Measurements from ENCODE around the gene ADGRL3. TPM values are rescaled to one million over a fixed set of nuclear protein-coding genes. Genes with fewer than 3 reads are reported as not detected.
"Not testable (repeated sequence)": the region's sequence is repeated elsewhere in the genome, so short reads cannot be mapped to it uniquely, and the experiment has no call there.

Gene ADGRL3
- total RNA-seq, 1 donor from 2014 or later = 0.33 TPM

- ATAC-seq = no peak
- DNase-seq (ENCODE audit: low spot score) = no peak
Observed at GRCh38 chr4:61468024-61468720, 268.0 kb downstream of the ADGRL3 start.

- no peak for ATAC-seq
- DNase-seq (ENCODE audit: low spot score) = no peak
Observed at GRCh38 chr4:61473306-61473705, 273.2 kb downstream of the ADGRL3 start.

- no peak for DNase-seq (ENCODE audit: low spot score)
- ATAC-seq = no peak
Observed at GRCh38 chr4:61478340-61478739, 278.2 kb downstream of the ADGRL3 start.

GRCh38 chr4:61485056-61485455, 284.9 kb downstream of the ADGRL3 start:
- no peak for ATAC-seq
- DNase-seq (ENCODE audit: low spot score) = no peak

- ATAC-seq (no peak), DNase-seq (ENCODE audit: low spot score) (no peak)
Observed at GRCh38 chr4:61489927-61490326, 289.8 kb downstream of the ADGRL3 start.

- DNase-seq (ENCODE audit: low spot score) (no peak), ATAC-seq (no peak)
Observed at GRCh38 chr4:61493041-61493440, 292.9 kb downstream of the ADGRL3 start.

GRCh38 chr4:61493470-61493869, 293.3 kb downstream of the ADGRL3 start:
- DNase-seq (ENCODE audit: low spot score) (no peak), ATAC-seq (no peak)

- no peak for ATAC-seq
- no peak for DNase-seq (ENCODE audit: low spot score)
Observed at GRCh38 chr4:61500883-61501282, 300.8 kb downstream of the ADGRL3 start.

GRCh38 chr4:61501812-61502211, 301.7 kb downstream of the ADGRL3 start:
- ATAC-seq (no peak), DNase-seq (ENCODE audit: low spot score) (no peak)

GRCh38 chr4:61505773-61506685, 305.9 kb downstream of the ADGRL3 start:
- ATAC-seq (no peak), DNase-seq (ENCODE audit: low spot score) (no peak)

GRCh38 chr4:61507091-61507490, 307.0 kb downstream of the ADGRL3 start:
- DNase-seq (ENCODE audit: low spot score) = no peak
- ATAC-seq = no peak

GRCh38 chr4:61509721-61510241, 309.7 kb downstream of the ADGRL3 start:
- not testable (repeated sequence) for ATAC-seq

GRCh38 chr4:61511716-61512488, 311.8 kb downstream of the ADGRL3 start:
- no peak for DNase-seq (ENCODE audit: low spot score)
- no peak for ATAC-seq

More at GRCh38 chr4:61509721-61510241, 309.7 kb downstream of the ADGRL3 start:
- not testable (repeated sequence) for DNase-seq (ENCODE audit: low spot score)

GRCh38 chr4:61514991-61515390, 314.9 kb downstream of the ADGRL3 start:
- ATAC-seq = no peak
- no peak for DNase-seq (ENCODE audit: low spot score)

GRCh38 chr4:61517144-61517543, 317.0 kb downstream of the ADGRL3 start:
- DNase-seq (ENCODE audit: low spot score) (no peak), ATAC-seq (peak; percentile 39)

- ATAC-seq (no peak), DNase-seq (ENCODE audit: low spot score) (no peak)
Observed at GRCh38 chr4:61520166-61520565, 320.0 kb downstream of the ADGRL3 start.

GRCh38 chr4:61520681-61521160, 320.6 kb downstream of the ADGRL3 start:
- ATAC-seq = no peak
- no peak for DNase-seq (ENCODE audit: low spot score)

- ATAC-seq (no peak), DNase-seq (ENCODE audit: low spot score) (no peak)
Observed at GRCh38 chr4:61521451-61521850, 321.3 kb downstream of the ADGRL3 start.

GRCh38 chr4:61522312-61522711, 322.2 kb downstream of the ADGRL3 start:
- ATAC-seq (no peak), DNase-seq (ENCODE audit: low spot score) (no peak)

- no peak for ATAC-seq
- no peak for DNase-seq (ENCODE audit: low spot score)
Observed at GRCh38 chr4:61527888-61528287, 327.8 kb downstream of the ADGRL3 start.

- DNase-seq (ENCODE audit: low spot score) = no peak
Observed at GRCh38 chr4:61528595-61528994, 328.5 kb downstream of the ADGRL3 start.

More at GRCh38 chr4:61528595-61528994, 328.5 kb downstream of the ADGRL3 start:
- ATAC-seq = no peak
